Neural progenitor cell (in vitro differentiated cells): Measurements from ENCODE around the gene MS4A1.

Experiments used
- CTCF ChIP-seq: fragments of 200-600 bp; sonication (generic); IDR thresholded peaks from 2 replicates; pipeline ENCODE4 v1.5.1; 2017; ENCODE audit warnings: antibody characterized with exemption, mild to moderate bottlenecking
- EZH2phosphoT487 ChIP-seq: fragments of 200-600 bp; sonication (generic); IDR thresholded peaks from 2 replicates; pipeline ENCODE4 v1.6.1; 2017; ENCODE audit warnings: antibody characterized with exemption

DNA sequence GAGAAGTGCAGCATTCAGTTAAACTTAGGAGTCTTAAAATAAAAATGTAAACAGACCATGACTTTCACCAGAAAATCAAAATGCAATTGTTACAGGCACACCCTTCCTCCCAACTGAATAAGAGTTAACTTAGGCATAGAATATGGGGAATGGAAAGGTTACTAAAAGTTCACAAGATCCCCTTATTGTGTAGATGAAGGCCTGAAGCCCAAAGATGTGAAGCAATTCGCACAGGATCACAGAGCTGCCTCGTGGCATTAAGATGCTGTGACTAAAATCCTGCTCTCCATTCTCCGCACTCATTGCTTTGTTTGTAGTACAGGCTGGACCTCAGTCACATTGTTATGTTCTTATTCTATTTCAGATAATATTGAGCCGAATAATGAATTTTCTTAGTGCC, 22.2 kb upstream of the MS4A1 start:
- TF ChIP-seq CTCF = no peak
- TF ChIP-seq EZH2phosphoT487 = no peak
